HG03280 (cell line): ENCODE measurements around the gene CS.
"Not testable (repeated sequence)": the region's sequence is repeated elsewhere in the genome, so short reads cannot be mapped to it uniquely, and the experiment has no call there.

Source experiments
- ATAC-seq: cut with Tn5 transposase; IDR thresholded peaks from one replicate; pipeline ENCODE4 v1.9.1; 2021; ENCODE audit warnings: mild to moderate bottlenecking, moderate library complexity; ENCODE audit not compliant: unreplicated experiment

Gene CS

DNA sequence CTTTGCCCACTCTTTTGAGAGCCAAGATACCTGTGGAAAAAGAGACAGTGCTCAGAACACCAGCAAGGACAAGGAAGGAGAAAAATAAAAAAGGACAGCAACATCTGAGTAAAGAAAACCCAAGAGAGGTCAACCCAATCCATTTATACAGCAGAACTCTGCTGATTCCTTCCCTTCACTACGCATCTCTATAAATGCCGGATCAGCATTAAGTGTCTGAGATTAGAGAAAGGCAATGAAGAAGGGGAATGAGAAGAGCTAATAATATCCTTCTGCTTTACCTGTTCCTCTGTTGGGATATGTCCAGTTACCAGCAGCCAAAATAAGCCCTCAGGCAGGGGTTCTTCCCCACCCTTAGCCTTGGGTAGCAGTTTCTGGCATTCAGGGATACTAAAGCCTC is 17.6 kb downstream of the CS start:
- no peak for ATAC-seq

DNA sequence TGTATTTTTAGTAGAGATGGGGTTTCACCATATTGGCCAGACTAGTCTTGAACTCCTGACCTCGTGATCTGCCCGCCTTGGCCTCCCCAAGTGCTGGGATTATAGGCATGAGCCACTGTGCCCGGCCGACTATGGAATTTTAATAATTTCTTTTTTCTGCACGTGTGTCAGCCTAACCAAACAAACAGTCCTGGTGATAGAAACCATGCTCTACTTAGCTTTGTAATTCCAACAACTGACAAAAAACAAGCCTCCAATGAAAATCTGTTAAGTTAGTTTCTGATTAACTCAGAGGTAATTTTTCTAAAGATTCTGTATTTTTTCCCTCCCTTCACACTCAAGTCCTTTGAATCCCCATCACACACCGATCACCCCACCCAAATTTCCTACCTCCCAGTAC is 18.1 kb downstream of the CS start:
- ATAC-seq: no peak

DNA sequence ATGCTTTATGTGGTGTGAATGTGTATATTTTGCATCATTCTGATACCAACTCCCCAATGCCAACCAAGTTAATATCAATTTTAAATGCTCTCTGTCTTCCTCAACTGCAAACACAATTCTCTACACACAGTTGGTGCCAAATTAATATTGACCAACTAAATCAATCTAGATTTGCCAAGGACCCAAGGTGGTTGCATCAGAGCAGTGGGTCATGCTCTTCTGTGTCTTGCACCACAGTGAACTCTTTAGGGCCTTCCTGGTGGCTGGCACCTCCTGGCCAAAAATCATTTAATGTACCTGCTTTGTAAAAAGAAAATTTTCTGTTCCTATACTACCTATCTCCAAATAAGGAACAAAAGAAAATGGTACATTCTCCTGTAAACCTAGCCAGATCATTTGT is 19.3 kb downstream of the CS start:
- ATAC-seq: no peak

DNA sequence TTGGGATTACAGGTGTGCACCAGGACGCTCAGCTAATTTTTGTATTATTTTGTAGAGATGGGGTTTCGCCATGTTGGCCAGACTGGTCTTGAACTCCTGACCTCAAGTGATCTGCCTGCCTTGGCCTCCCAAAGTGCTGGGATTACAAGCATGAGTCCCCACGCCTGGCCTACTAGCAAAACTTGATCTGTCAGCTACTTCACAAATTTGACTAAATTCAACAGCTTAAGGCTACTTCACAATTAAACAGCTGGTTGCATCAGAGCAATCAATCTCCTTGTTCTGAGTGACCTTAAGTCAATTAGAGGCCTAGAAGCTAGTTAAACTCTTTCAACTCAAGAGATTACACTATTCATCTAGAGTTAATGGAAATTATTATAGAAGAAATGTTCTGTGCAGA is 21.2 kb downstream of the CS start:
- ATAC-seq: no peak

DNA sequence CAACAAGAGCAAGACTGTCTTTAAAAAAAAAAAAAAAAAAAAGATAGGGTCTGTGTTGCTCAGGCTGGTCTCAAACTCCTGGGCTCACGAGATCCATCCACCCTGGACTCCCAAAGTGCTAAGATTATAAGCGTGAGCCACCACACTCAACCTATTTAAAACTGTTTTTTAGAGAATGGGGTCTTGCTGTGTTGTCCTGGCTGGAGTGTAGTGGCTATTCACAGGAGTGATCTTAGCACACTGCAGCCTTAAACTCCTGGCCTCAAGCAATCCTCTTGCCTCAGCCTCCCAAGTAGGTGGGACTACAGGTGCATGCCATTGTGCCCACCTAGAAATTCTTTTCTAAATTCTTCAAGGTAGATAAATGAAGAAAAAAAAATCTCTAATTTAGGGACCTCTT is 25.8 kb downstream of the CS start:
- ATAC-seq: no peak

DNA sequence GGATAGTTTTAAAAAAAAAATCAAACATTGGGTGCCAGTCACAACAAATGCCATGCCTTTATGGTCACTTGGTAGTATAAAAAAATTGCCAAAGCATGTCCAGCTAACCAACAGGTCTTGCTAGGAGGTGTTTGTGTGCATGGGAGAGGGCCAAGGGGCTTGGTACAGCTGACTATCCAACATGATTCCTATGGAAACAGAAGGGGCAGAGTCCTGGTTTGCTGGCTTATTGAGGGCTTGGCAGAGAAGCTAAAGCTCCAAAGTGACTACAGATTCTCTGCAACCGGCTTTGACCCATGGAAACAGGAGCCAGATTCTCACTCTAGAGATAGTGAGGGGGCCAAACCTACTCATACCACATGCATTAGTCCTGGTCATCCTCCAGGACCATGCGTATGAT is 27.7 kb downstream of the CS start:
- ATAC-seq: not testable (repeated sequence)

DNA sequence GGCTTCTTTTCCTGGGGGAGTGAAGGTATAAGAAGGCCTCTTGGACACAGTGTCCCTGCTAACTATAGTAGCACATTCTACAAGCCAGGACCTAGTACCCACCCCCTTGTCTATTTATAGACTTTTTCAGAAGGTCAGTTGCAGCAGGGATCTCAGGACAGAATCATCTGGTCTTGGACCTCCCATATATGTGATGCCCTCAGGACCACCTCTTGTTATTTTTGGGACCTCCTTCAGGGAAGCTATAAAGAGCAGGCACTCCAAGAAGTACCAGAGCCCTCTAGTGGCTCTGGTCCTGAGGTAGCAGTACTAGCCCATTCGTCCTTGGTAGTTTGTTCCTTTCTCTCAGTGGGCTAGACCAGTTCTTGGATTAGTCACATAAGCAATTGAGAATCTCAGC is 29.1 kb downstream of the CS start:
- no peak for ATAC-seq

DNA sequence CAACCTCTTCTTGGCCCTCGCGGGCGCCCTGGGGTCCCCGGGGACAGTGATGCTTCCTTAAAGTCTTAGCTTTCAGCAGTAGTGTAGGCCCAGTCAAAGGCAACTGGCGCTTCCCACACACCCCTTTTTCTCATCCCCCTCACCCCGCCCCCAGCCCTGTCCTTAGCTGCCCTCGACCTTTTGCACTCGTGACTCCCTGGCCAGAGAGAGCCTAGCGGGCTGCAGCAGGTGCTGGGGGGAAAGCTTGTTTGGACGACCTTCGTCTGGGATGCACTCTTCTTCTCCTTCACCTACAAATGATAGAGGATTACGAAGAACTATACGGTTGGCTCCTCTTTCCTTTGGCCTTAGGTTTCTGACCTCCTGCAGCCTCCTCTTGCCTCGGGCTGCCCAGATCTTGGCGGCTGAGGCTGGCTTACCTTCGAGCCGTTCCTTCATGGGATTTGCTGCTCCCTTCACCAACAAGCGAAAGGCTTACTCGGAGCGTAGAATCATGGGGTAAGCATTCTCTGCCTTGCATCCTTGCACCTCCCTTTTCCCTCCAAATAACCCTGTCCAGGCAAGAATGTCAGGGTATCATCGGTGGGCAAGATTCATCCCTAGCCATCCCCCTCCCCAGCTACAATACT is 32.6 kb downstream of the CS start:
- ATAC-seq: peak; percentile 2

DNA sequence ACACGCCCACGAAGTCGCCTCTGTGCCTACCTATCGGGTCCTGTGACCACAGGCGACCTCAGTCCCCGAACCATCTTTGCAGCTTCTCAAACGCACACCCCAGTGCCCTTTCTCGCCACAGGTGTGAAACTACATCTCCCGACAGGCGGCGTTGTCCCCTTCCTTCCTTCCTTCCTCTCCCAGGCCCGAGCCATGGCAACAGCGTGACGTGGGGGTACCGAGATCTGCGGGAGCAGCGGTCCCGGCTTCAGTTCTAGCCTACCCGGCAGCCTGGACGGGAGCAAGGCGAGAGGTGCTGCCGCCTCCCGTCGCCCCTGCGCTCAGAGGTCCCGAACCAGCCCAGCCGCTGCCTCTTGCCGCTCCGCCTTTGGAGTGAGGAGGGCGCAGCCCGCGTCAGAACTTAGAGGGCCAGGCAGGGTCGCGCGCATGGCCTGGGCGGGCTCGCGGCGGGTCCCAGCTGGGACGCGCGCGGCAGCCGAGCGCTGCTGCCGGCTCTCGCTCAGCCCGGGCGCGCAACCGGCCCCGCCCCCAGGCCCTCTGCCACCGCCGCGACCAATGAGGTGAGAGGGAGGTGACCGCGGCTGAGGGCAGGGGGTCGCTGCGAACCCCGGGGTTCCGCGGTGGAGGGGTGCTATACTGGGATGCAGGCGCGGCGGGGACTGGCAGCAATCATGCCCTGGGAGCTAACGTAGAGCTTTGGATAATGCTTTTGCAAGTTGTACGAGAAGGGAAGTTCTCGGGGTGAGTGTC is 33.3 kb downstream of the CS start, which contains the start of gene COQ10A:
TSS of gene COQ10A (plus strand) at position 250 of the 750 bp plus-strand sequence. CDS start at position 427, 177 bp downstream.
- ATAC-seq: peak; percentile 93

DNA sequence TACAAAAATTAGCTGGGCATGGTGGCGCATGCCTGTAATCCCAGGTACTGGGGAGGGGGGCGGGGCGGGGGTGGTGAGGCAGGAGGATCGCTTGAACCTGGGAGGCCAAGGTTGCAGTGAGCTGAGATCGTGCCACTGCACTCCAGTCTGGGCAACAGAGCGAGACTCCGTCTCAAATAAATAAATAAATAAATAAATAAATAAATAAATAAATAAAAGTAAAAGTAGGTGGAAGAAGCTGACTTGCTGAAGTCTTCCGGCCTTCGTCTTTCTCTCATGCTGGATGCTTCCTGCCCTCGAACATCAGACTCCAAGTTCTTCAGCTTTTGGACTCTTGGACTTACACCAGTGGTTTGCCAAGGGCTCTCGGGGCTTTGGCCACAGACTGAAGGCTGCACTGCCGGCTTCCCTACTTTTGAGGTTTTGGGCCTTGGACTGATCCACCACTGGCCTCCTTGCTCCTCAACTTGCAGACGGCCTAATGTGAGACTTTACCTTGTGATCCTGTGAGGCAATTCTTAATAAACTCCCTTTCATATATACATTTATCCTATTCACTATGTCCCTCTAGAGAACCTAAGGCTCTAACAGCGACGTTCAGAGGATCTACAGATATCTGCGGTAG is 34.0 kb downstream of the CS start:
- not testable (repeated sequence) for ATAC-seq

DNA sequence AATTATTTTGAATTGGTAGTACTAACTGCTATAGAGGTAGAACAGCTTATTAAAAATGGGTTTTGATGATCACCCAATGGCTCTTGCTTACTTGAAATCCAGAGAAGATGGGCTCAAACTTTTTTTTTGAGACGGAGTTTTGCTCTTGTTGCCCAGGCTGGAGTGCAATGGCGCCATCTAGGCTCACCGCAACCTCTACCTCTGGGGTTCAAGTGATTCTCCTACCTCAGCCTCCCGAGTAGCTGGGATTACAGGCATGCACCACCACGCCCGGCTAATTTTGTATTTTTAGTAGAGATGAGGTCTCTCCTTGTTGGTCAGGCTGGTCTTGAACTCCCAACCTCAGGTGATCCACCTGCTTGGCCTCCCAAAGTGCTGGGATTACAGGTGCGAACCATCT is 37.2 kb downstream of the CS start:
- not testable (repeated sequence) for ATAC-seq

DNA sequence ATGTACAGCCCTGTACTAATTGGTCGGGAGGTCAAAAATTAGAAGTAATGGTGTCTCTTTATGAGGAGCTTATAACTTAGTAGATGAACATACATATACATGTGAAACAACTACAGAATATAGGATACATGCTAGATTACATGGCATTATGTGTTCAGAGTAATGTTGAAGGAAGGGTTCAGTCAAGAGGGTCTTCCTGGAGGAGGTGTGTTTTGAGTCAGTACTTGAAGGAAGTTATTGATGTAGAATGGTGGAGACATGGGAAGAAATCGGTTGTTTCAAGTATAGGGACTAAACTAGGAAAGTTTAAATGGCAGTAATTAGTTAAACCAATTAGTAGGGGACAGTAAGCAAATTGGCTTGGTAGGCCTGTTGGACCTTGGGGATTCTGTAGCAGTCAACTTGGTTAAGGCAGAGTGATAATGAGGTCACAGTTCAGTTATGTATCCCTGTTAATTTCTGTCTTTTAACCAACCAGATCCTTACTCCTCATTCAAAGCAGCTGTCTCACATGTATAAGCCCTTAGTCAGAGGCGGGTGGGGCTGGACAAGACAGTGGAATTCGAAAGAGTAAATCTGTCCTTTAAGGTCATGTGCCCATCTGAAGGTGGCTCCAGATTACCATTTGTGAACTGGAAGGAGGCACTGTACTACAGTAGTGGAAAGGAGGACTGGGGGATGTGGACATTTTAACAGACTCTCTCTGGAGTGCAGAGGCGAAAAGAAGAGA is 38.5 kb downstream of the CS start:
- no peak for ATAC-seq

DNA sequence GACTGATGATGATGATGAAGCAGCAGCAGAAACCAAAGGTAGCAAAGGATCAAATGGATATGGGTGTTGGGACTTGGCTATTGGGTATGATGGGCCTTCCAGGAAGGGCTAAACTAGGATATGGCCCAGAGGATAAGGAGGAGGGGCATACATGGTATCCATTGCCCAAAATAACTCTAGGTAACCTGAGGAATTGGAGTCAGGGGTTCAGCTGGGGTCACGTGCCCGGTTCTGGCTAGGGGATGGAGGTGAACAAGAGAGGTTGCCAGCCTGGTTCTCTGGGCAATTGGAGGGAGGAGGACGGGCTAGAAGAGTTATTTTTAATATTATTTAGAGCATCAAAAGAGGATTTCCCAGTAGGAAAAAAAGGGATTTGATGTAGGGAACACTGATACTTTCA is 39.2 kb downstream of the CS start:
- ATAC-seq: no peak

DNA sequence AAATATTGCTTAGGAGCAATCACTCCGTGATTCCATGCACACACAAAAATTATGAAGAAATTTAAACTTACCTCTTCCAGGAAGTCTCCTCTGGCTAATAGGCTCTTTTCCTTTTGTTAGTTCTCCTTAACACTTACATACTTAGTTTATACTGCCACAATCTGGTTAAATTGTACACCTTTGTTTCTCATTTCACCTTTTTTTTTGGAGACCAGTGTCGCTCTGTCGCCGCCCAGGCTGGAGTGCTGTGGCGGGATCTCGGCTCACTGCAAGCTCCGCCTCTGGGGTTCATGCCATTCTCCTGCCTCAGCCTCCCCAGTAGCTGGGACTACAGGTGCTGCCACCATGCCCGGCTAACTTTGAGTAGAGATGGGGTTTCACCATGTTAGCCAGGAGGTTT is 39.8 kb downstream of the CS start:
- no peak for ATAC-seq

DNA sequence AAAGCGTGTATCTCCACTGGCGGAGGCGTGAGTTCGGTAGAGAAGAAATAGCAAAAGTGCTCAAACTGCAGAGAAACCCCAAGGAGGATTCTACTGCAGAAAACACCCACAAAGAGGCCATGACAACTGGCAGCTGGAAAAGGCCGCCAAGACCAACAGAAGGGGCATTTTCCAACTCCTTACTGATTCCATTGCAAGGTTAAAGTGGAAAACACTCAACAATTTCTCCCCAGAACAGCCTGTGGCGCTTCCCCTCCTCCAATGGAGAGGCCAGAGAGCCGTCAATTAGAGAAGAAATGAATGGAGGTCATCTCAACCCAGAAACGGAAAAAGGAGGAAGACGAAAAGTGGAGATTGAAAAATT is 41.3 kb downstream of the CS start:
- no peak for ATAC-seq

DNA sequence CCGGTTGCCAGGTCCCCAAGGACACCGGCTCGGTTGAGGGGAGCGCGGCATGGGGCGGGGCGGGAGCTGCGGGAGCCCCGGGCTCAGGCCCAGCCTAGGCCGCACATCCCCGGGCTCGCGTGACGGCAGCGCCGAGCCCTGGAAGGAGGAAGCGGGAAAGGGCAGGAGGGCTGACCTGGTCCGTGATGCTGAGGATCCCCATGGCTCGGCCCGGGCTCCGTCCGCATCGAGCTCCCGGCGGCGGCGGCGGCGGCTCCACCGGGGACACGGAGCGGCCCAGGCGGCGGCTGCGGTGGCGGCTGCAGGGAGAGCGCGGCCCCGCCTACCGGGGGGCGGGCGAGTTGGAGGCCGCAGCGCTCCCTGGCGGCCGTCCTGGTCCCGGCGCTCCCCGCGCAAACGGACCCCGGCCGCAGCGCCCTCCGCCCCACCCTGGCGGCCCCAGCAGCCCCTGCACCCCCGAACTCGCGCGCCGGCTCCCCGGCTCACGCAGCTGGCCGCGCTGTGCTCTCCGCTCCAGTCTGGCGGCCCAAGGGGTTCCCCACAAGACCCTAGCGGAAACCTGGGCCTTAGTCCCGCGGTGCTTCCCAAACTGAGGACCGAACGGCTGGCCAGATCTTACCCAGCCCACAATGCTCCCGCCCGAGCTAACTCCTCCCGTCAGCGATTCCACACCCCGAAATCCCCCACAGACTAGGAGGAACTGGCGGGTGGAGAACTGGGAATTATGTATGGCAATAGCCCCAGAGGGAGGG is 41.9 kb downstream of the CS start, which contains the start of gene ANKRD52:
TSS of gene ANKRD52 (minus strand) at position 317 of the 752 bp plus-strand sequence. CDS start at position 202, 115 bp downstream.
- peak; percentile 90 for ATAC-seq

DNA sequence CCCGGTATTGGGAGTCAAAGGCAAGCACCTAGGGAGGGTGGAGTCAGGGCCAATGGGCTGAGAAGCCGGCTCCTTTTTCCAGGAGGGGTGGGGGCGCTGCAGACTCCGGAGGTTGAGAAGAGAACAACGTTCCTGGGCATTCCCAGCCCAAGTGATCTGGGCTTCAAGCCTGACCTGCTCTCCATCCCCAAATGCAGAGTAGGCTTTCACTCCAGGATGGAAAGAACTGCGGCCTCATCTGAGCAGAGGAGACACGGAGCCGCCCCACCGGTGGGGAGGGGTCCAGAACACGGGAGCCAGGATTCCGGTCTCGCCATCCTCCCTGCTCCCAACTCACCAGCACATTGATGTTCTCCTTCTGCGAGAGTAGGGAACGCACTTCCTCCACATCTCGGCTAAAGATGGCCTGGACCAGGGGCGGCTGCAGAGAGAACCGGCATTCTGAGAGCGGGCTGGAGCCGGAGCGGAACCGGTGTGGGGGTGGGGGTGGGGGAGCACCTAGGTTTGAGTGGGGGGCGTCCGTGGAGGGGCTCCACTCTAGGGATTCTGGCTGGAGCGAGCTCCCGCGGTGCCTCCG is 42.6 kb downstream of the CS start:
- no peak for ATAC-seq

DNA sequence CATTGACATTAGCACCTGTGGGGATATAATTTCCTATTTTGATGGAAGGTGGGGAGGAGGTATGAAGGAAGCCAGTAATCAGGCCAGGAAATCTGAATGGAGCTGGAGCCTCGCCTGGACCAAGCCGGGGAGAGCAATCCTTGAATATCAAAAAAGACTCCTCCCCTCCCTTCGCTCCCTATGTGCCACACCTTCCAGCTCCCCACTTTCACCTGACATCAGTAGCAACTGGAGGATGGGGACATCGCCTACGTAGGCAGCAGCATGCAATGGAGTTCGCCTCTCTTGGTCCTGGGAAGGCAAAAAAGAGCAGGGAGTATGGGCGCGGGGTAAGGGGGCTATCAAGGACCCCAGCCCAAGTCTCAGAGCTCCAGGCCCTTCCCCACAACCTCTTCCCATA is 43.1 kb downstream of the CS start:
- ATAC-seq: no peak

DNA sequence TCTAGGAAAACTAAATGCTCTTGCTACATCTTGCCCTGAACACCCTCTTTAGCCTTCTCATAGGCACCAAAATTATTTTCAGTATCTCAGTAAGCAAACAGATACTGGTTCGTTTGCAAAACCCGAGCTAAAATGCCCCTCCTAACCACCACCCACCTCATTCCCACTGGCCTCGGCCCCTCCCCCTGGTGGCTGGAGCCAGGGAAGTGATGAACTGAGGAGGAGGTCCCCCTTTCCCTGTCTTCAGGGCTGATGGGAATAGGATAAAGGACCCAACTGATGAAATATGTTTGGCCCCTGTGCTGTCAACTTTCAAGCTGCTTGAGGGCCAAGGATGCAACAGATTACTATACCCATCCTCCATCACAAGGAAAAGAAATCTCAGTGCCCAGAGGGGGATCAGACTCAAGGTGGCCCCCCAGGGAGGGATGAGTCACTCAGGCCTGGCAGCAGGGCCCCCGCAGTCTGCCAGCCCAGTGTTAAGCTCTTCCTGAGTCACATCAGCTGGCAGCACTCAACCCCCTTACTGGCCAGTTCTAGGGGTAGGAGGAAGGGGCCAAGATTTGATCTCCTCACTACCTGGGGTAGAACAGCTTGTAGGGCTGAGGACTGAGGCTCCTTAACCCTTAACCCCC is 43.7 kb downstream of the CS start:
- no peak for ATAC-seq

DNA sequence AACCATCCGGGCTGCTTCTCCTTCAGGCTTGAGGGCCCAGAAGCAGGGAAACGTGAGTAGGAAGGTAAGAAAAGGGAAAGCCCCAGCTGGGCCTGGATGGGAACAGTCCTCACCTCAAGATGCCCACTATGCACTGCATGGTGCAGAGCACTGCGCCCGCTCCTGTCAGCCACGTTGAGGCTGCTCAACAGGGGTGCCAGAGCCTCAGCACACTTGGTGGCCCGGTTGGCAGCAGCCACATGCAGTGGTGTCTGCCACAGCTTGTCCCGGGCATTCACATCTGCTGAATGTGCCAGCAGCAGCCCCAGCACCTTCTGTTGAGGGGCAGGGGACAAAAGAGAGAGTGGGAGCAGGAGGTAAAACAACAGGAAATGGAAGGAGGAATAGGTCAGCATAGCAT is 44.5 kb downstream of the CS start:
- no peak for ATAC-seq
